ENCODE results near the gene FSTL3.
"Not testable (repeated sequence)": the region's sequence is repeated elsewhere in the genome, so short reads cannot be mapped to it uniquely, and the experiment has no call there.

FSTL3 gene

GRCh38 chr19:682678-683320 is 6.6 kb downstream of the FSTL3 start:
- Mint-ChIP-seq H3K27ac (no peak overlapping the region), H3K4me3 (no peak overlapping the region), H3K9me3 (no peaks in the 10 kb centered on the region), H3K36me3 (ENCODE audit: low read depth) (no peaks in the 10 kb centered on the region), H3K4me1 (ENCODE audit: low read depth) (peaks cover 5% of the 10 kb centered on the region), H3K27me3 (no peaks in the 10 kb centered on the region)

DNA sequence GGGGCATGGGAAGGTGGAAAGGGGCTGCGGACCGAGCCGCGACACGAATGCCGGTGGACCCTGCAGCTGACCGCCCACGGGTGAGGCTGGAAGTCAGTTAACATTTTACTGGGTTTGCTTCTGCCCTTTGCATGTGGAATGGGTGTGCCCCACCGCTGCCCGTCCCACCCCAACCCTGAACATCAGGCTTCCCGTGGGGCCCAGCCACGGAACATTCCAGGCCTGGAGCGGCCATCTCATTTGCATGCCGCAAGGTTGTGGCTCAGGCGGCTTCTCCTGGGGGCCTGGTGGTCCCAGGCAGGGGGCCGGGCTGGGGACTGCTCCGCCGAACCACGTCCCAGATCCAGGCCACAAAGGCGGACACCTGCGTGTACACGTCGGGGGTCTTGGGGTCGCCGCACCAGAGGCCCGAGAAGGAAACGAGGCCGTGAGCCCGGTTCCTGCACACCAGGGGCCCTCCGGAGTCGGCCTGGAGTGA is 9.3 kb downstream of the FSTL3 start:
- Mint-ChIP-seq H3K4me3 (no peak overlapping the region), H3K27me3 (no peaks in the 10 kb centered on the region), H3K9me3 (no peaks in the 10 kb centered on the region)

GRCh38 chr19:686589-687297 is 10.6 kb downstream of the FSTL3 start:
- no peaks in the 10 kb centered on the region for H3K4me1 Mint-ChIP-seq (ENCODE audit: low read depth)
- H3K4me3 Mint-ChIP-seq, result no peak overlapping the region
- no peaks in the 10 kb centered on the region for H3K36me3 Mint-ChIP-seq (ENCODE audit: low read depth)
- H3K27ac Mint-ChIP-seq, result no peak overlapping the region
- H3K9me3 Mint-ChIP-seq, result no peaks in the 10 kb centered on the region
- no peaks in the 10 kb centered on the region for H3K27me3 Mint-ChIP-seq

More for the DNA sequence above, 9.3 kb downstream of the FSTL3 start:
- Mint-ChIP-seq H3K36me3 (ENCODE audit: low read depth) (no peaks in the 10 kb centered on the region), H3K27ac (no peak overlapping the region), H3K4me1 (ENCODE audit: low read depth) (peaks cover 3% of the 10 kb centered on the region)

DNA sequence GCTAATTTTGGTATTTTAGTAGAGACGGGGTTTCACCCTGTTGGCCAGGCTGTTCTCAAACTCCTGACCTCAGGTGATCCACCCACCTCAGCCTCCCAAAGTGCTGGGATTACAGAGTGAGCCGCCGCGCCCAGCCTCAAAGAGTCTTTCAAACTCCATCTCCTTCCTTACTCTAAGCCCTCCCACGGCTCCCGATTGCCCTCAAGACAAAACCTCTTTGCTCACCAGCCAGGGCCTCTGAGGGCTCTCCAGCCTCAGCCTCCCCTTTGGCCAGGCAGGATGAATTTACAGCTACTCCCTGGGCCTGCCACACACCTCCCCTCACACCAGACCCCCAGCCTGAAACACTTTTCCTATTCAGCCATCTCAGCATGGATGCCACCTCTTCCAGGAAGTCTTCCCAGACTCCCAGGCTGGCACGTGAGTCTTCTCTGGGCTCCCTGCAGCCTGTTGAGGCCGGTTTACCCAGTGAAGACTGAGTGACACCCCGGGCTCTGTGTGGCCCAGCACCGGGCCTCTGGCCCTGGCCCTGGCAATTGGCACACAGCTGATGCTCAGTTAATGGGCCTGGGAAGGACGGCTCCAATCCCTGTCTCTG is 11.5 kb downstream of the FSTL3 start:
- H3K27me3 Mint-ChIP-seq, result no peaks in the 10 kb centered on the region
- no peaks in the 10 kb centered on the region for H3K9me3 Mint-ChIP-seq
- no peaks in the 10 kb centered on the region for H3K4me1 Mint-ChIP-seq (ENCODE audit: low read depth)
- H3K4me3 Mint-ChIP-seq, result no peak overlapping the region
- no peak overlapping the region for H3K27ac Mint-ChIP-seq
- no peaks in the 10 kb centered on the region for H3K36me3 Mint-ChIP-seq (ENCODE audit: low read depth)

GRCh38 chr19:688214-688613 is 12.0 kb downstream of the FSTL3 start:
- Mint-ChIP-seq H3K36me3 (ENCODE audit: low read depth) (no peaks in the 10 kb centered on the region), H3K4me1 (ENCODE audit: low read depth) (no peaks in the 10 kb centered on the region), H3K4me3 (no peak overlapping the region), H3K9me3 (no peaks in the 10 kb centered on the region), H3K27me3 (no peaks in the 10 kb centered on the region), H3K27ac (no peak overlapping the region)

DNA sequence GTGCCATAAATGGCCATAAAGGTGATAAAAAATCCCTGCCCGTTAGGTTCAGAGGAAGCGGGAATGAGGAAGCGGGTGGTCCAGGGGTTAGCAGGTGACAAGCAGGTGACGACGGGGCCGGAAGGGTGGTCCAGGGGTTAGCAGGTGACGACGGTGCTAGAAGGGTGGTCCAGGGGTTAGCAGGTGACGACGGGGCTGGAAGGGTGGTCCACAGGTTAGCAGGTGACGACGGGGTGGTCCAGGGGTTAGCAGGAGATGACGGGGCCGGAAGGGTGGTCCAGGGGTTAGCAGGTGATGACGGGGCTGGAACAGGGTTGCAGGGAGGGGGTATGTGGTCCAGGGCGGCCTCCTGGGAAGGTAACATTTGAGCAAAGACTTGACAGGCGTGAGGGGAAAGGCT is 12.8 kb downstream of the FSTL3 start:
- no peaks in the 10 kb centered on the region for H3K9me3 Mint-ChIP-seq
- no peak overlapping the region for H3K4me3 Mint-ChIP-seq
- H3K27me3 Mint-ChIP-seq, result no peaks in the 10 kb centered on the region
- no peaks in the 10 kb centered on the region for H3K36me3 Mint-ChIP-seq (ENCODE audit: low read depth)
- no peaks in the 10 kb centered on the region for H3K4me1 Mint-ChIP-seq (ENCODE audit: low read depth)
- H3K27ac Mint-ChIP-seq, result no peak overlapping the region

DNA sequence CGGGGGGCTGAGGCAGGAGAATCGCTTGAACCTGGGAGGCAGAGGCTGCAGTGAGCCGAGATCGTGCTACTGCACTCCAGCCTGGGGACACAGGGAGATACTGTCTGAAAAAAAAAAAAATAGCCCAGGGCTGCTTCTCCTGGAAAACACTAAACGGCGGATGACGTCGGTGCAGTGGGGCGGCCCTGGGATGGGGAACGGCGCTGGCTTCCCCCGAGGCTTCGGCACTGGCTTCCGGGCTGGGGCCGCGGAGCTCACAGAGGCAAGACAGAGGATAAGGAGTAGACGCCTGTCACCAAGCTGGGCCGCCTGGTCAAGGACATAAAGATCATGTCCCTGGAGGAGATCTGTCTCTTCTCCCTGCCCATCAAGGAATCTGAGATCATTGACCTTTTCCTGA is 14.0 kb downstream of the FSTL3 start:
- Mint-ChIP-seq H3K4me1 (ENCODE audit: low read depth) (no peaks in the 10 kb centered on the region), H3K27me3 (peaks cover 4% of the 10 kb centered on the region), H3K4me3 (no peak overlapping the region), H3K9me3 (no peaks in the 10 kb centered on the region), H3K27ac (no peak overlapping the region), H3K36me3 (ENCODE audit: low read depth) (no peaks in the 10 kb centered on the region)

DNA sequence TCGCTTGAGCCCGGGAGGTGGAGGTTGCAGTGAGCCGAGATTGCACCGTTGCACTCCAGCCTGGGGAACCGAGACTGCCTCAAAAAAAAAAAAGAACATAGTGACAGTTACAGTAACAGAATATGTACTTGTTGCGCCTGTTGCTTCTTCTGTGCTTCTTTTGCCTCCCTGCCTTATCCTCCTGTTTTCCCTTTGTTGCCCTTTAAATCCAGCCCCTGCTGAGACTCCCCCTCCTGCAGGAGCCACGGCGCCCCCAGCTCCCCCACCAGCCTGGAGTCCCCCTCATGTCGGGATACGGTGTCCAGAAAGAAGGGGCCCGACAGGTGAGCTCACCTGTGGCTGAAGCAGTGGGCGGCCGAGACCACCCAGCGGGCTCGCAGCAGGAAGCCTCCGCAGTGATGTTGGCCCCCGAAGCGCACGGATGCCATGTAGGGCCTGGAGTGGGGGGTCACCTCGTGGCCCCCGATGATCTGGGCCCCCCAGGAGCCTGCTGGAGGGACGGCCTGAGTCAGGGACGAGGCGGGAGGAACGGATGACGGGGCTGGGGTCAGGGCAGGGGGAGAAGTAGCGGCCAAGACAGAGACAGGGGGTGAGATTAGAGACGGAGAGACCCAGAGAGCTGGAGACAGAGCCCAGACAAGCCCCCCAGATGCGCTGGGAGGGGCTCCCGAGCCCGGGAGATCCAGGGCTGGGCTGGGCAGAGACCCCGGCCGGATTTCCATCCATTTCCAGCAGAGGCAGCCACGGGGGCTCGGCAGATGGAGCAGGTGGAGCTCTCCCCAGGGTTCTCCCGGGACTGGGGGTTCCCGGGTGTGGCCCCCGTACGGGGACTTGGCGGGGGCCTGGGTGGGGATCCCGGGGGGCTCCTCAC is 18.5 kb downstream of the FSTL3 start:
- Mint-ChIP-seq H3K36me3 (ENCODE audit: low read depth) (no peaks in the 10 kb centered on the region), H3K27ac (no peak overlapping the region), H3K27me3 (peaks cover 11% of the 10 kb centered on the region), H3K9me3 (no peaks in the 10 kb centered on the region), H3K4me1 (ENCODE audit: low read depth) (peaks cover 7% of the 10 kb centered on the region), H3K4me3 (no peak overlapping the region)

DNA sequence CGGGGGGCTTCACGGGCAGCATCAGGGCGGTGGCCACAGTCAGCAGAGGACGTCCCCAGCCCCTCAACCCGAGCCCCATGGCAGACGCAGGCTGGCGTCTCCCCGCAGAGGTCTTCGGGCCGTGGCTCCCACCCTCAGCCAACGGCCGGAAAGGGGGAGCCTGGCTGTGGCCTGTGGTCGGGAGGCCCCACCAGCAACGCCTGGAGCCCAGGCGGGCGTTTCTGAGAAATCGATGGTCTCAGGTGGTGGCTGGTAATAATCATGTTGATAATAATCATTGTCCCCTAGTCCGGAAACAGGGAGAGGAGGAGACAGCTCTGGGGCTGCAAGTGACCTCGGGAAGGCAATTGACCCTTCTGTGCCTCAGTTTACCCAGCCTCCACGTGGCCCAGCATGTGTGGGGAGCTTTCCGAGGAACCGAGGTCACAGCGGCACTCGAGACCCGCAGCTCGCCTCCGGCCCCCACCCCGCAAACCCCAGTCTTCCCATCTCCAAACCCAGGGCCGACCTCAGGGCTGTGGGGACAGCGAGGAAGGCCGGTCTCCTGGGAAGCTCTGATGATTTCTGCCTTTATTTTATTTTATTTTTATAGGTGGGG is 19.3 kb downstream of the FSTL3 start, which contains the start of gene PRSS57:
Gene PRSS57, minus strand, starts transcription at position 101 of the 598 bp plus-strand sequence. Its CDS starts 22 bp downstream, at position 79.
- Mint-ChIP-seq H3K27ac (no peak within 1 kb of the TSS), H3K36me3 (ENCODE audit: low read depth) (no peaks in the 10 kb centered on the region), H3K9me3 (no peaks in the 10 kb centered on the region), H3K27me3 (peaks cover 11% of the 10 kb centered on the region), H3K4me3 (no peak within 1 kb of the TSS), H3K4me1 (ENCODE audit: low read depth) (peaks cover 7% of the 10 kb centered on the region)

DNA sequence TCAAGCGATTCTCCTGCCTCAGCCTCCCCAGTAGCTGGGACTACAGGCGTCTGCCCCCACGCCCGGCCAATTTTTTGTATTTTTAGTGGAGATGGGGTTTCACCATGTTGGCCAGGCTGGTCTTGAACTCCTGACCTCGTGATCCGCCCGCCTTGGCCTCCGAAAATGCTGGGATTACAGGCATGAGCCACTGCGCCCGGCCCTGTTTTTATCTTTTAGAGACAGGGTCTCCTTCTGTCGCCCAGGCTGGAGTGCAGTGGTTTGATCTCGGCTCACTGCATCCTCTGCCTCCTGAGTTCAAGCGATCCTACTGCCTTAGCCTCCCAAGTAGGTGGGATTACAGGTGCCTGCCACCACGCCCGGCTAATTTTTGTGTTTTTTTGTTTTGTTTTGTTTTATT is 22.3 kb downstream of the FSTL3 start:
- H3K36me3 Mint-ChIP-seq (ENCODE audit: low read depth); H3K27ac Mint-ChIP-seq; H3K4me3 Mint-ChIP-seq; H3K9me3 Mint-ChIP-seq: not testable (repeated sequence)
- H3K27me3 Mint-ChIP-seq, result peaks cover 19% of the 10 kb centered on the region
- peaks cover 13% of the 10 kb centered on the region for H3K4me1 Mint-ChIP-seq (ENCODE audit: low read depth)

DNA sequence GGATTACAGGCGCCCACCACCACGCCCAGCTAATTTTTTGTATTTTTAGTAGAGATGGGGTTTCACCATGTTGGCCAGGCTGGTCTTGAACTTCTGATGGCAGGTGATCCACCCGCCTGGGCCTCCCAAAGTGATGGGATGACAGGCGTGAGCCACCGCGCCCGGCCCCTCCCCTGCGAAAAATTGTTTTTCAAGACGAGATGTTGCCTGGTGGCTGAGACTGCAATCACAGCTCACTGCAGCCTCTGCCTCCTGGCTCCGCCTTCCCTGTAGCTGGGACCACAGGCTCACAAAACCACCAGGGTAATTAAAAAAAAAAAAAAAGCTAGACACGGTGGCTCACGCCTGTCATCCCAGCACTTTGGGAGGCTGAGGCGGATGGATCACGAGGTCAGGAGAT is 23.7 kb downstream of the FSTL3 start:
- H3K4me1 Mint-ChIP-seq (ENCODE audit: low read depth), result peaks cover 13% of the 10 kb centered on the region
- H3K9me3 Mint-ChIP-seq; H3K36me3 Mint-ChIP-seq (ENCODE audit: low read depth); H3K27ac Mint-ChIP-seq; H3K4me3 Mint-ChIP-seq: not testable (repeated sequence)
- peaks cover 17% of the 10 kb centered on the region for H3K27me3 Mint-ChIP-seq

- not testable (repeated sequence) for H3K4me1 Mint-ChIP-seq (ENCODE audit: low read depth); H3K36me3 Mint-ChIP-seq (ENCODE audit: low read depth); H3K9me3 Mint-ChIP-seq; H3K27ac Mint-ChIP-seq
- Mint-ChIP-seq H3K27me3 (peaks cover 18% of the 10 kb centered on the region), H3K4me3 (peak overlapping the region; percentile 13)
Measured at GRCh38 chr19:702847-703246, 26.7 kb downstream of the FSTL3 start.

DNA sequence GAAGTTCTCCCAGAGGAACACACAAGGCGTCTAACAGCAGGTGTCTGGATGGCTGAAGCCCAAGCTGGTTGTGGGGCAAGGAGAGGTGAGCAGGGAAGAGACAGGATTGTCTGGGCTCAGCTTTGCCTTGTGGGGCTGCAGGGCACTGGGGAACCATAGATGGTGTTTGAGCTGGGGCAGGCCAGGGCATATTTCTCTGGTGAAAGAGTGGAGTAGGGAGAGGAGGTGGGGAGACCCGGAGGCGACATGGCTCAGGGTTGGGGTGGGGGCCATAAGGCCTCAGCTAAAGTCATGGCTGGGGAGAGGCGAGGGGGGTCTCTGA is 27.1 kb downstream of the FSTL3 start:
- Mint-ChIP-seq H3K4me1 (ENCODE audit: low read depth) (peaks cover 9% of the 10 kb centered on the region), H3K36me3 (ENCODE audit: low read depth) (no peaks in the 10 kb centered on the region), H3K4me3 (peak overlapping the region; percentile 13), H3K9me3 (no peaks in the 10 kb centered on the region), H3K27ac (no peak overlapping the region), H3K27me3 (peaks cover 22% of the 10 kb centered on the region)

- Mint-ChIP-seq H3K36me3 (ENCODE audit: low read depth) (no peaks in the 10 kb centered on the region), H3K4me1 (ENCODE audit: low read depth) (peaks cover 9% of the 10 kb centered on the region), H3K9me3 (no peaks in the 10 kb centered on the region), H3K27ac (no peak overlapping the region), H3K27me3 (peaks cover 22% of the 10 kb centered on the region), H3K4me3 (no peak overlapping the region)
Measured at GRCh38 chr19:703651-704446, 27.7 kb downstream of the FSTL3 start.

Data from stimulated activated naive CD8-positive, alpha-beta T cell treated with anti-CD3 and anti-CD28 coated beads, Interleukin-15, Interleukin-2, amounts not matched to agents 100 ng/mL and 50 ng/mL, for 24 hours (primary cell).